HepG2 (cell line): ENCODE results near the gene RRAS. TPM values are rescaled to one million over a fixed set of nuclear protein-coding genes. Genes with fewer than 3 reads are reported as not detected.

ENCODE experiments used
- AFF4 ChIP-seq: sonication (generic); formaldehyde crosslinking; IDR thresholded peaks from 2 replicates; pipeline ENCODE4 v1.4.0; 2020; ENCODE audit warnings: missing genetic modification reagents
- ATF1 ChIP-seq: IDR thresholded peaks from 2 replicates; pipeline ENCODE4 v1.6.1; 2016; ENCODE audit warnings: mild to moderate bottlenecking, control low read depth
- ATF7-NPFF ChIP-seq: sonication (generic); formaldehyde crosslinking; IDR thresholded peaks from 2 replicates; pipeline ENCODE4 v1.8.1; 2023; ENCODE audit warnings: mild to moderate bottlenecking, low read depth, missing genetic modification reagents, moderate library complexity
- CSRNP1 ChIP-seq: sonication (generic); formaldehyde crosslinking; IDR thresholded peaks from 2 replicates; pipeline ENCODE4 v1.8.1; 2023; ENCODE audit warnings: mild to moderate bottlenecking, missing genetic modification reagents
- HBP1 ChIP-seq: IDR thresholded peaks from 2 replicates; pipeline ENCODE4 v1.6.1; 2016; ENCODE audit warnings: low read depth, control low read depth
- KDM1A ChIP-seq: IDR thresholded peaks from 2 replicates; pipeline ENCODE4 v1.6.1; 2016; ENCODE audit warnings: missing compliant biosample characterization
- KMT2A ChIP-seq: sonication (generic); formaldehyde crosslinking; IDR thresholded peaks from 2 replicates; pipeline ENCODE4 v1.4.0; 2020; ENCODE audit warnings: missing genetic modification reagents
- NFKB2 ChIP-seq: sonication (generic); formaldehyde crosslinking; IDR thresholded peaks from 2 replicates; pipeline ENCODE4 v1.4.0; 2020; ENCODE audit warnings: missing genetic modification reagents, borderline replicate concordance
- PAF1 ChIP-seq: IDR thresholded peaks from 2 replicates; pipeline ENCODE4 v1.6.1; 2016; ENCODE audit warnings: missing genetic modification reagents, missing compliant biosample characterization
- SIX4 ChIP-seq: sonication (generic); formaldehyde crosslinking; IDR thresholded peaks from 2 replicates; pipeline ENCODE4 v1.4.0; 2020; ENCODE audit warnings: missing genetic modification reagents
- SMAD1 ChIP-seq: sonication (generic); formaldehyde crosslinking; IDR thresholded peaks from 2 replicates; pipeline ENCODE4 v1.4.0; 2020; ENCODE audit warnings: missing genetic modification reagents, low read depth, mild to moderate bottlenecking, borderline replicate concordance
- SMARCE1 ChIP-seq: fragments of 450-650 bp; IDR thresholded peaks from 2 replicates; pipeline ENCODE4 v1.6.1; 2017; ENCODE audit warnings: borderline replicate concordance
- SMC3 ChIP-seq: IDR thresholded peaks from 2 replicates; pipeline ENCODE4 v1.6.1; 2011; ENCODE audit warnings: low read length, improper control_type of control experiment
- SSRP1 ChIP-seq: IDR thresholded peaks from 2 replicates; pipeline ENCODE4 v1.6.1; 2016; ENCODE audit warnings: control low read depth
- TBX2 ChIP-seq: sonication (generic); formaldehyde crosslinking; IDR thresholded peaks from 2 replicates; pipeline ENCODE4 v1.5.0; 2020; ENCODE audit warnings: missing genetic modification reagents, mild to moderate bottlenecking, borderline replicate concordance
- XRCC5 ChIP-seq: fragments of 200-400 bp; formaldehyde crosslinking; optimal IDR thresholded peaks from 2 replicates; pipeline ENCODE3; 2017; ENCODE audit warnings: mild to moderate bottlenecking, low read length
- ZBTB20 ChIP-seq: sonication (generic); formaldehyde crosslinking; IDR thresholded peaks from 2 replicates; pipeline ENCODE4 v1.8.1; 2023; ENCODE audit warnings: missing genetic modification reagents, low read depth, mild to moderate bottlenecking, borderline replicate concordance
- ZBTB7A ChIP-seq: sonication (generic); formaldehyde crosslinking; IDR thresholded peaks from 2 replicates; pipeline ENCODE4 v1.8.0; 2022; ENCODE audit warnings: mild to moderate bottlenecking, missing genetic modification reagents
- ZMYM4 ChIP-seq: sonication (generic); formaldehyde crosslinking; IDR thresholded peaks from 2 replicates; pipeline ENCODE4 v1.8.1; 2023; ENCODE audit warnings: mild to moderate bottlenecking, missing genetic modification reagents
- ZNF235 ChIP-seq: sonication (generic); formaldehyde crosslinking; IDR thresholded peaks from 2 replicates; pipeline ENCODE4 v1.8.1; 2023; ENCODE audit warnings: mild to moderate bottlenecking, missing genetic modification reagents, borderline replicate concordance
- ZNF841 ChIP-seq: sonication (generic); formaldehyde crosslinking; IDR thresholded peaks from 2 replicates; pipeline ENCODE4 v1.8.1; 2023; ENCODE audit warnings: missing genetic modification reagents, borderline replicate concordance
- ZSCAN31 ChIP-seq: sonication (generic); formaldehyde crosslinking; IDR thresholded peaks from 2 replicates; pipeline ENCODE4 v1.5.0; 2020; ENCODE audit warnings: low read depth, mild to moderate bottlenecking, missing genetic modification reagents
- polyA plus RNA-seq, 8 experiments: library from polyadenylated mRNA; depleted of rRNA in 3 of 8; stranded (reverse) in 7 of 8; unstranded in 1 of 8; fragments of >200 nt; fragmentation: Illumina TruSeq in 4 of 8; extraction: Trizol in 4 of 8; gene quantifications; 2 replicates each; pipeline versions ENCODE4 v1.2.1 to v1.2.3, GENCODE V29; 2011 to 2016; ENCODE audit warnings: low read depth in 4 of 8, missing spikeins in 1 of 8, mixed read lengths in 1 of 8; ENCODE audit not compliant: insufficient read depth in 1 of 8
- total RNA-seq, 5 experiments: library from RNA; depleted of rRNA; stranded (reverse); fragments of >200 nt; fragmentation: Illumina TruSeq; extraction: Trizol; gene quantifications; 2 replicates each; pipeline ENCODE4 v1.2.3, GENCODE V29; 2016; ENCODE audit warnings: low read depth in 1 of 5
- TF ChIP-seq, protein P1 (sequence below), 2 experiments: sonication (generic) in 1 of 2; formaldehyde crosslinking in 1 of 2; IDR thresholded peaks; 2 replicates each; pipeline versions ENCODE4 v1.5.1 to v1.6.1; 2011 to 2020; ENCODE audit warnings: borderline replicate concordance in 1 of 2, low read depth in 1 of 2, low read length in 1 of 2, mild to moderate bottlenecking in 1 of 2, missing genetic modification reagents in 1 of 2, moderate library complexity in 1 of 2

Gene RRAS
- total and polyA plus RNA-seq, 2 of the 13 experiments (the other 11 are each of a cell fraction or from before 2014, with no cell fraction given): 1.5 to 12.0 TPM

DNA sequence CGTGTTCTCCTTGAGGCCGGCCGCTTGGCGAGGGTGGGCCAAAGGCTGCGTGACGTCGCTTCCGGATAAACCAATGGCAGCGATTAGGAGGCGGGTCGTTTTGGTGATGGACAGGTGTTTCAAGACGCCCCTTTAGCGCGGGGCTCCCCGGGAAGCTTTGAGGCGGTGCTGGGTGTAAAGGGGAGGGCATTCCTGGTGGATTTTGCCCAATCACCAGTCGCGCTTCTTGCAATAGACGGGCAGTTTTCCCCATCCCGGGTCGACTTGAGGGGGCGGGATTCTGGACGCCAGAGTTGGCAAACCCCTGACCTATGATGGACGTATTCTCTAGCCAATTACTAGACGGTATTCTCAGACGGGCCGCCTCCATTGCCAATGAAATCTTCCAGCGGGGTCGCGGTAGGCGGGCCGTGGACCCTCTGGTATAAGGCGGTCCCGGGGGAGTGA is 36.9 kb upstream of the RRAS start (continued):
- TF ChIP-seq XRCC5: peak; percentile 18
- no peak for TF ChIP-seq SMARCE1
- no peak for TF ChIP-seq ZBTB7A (CRISPR knock-in tag)
- TF ChIP-seq SIX4 (CRISPR knock-in tag): no peak
- no peak for TF ChIP-seq ZNF841
- no peak for TF ChIP-seq ZNF235
- peak; percentile 77 for TF ChIP-seq ZMYM4 (CRISPR knock-in tag)
- TF ChIP-seq AFF4 (CRISPR knock-in tag): no peak
- no peak for TF ChIP-seq NFKB2 (CRISPR knock-in tag)
- no peak for TF ChIP-seq SMAD1
- no peak for TF ChIP-seq SMC3
- no peak for TF ChIP-seq KMT2A (CRISPR knock-in tag)
- peak; percentile 95 for TF ChIP-seq ATF1
- TF ChIP-seq KDM1A: no peak
- no peak for TF ChIP-seq SSRP1 (CRISPR knock-in tag)
- TF ChIP-seq ATF7-NPFF (CRISPR knock-in tag): no peak
- no peak for TF ChIP-seq CSRNP1 (CRISPR knock-in tag)
- no peak for TF ChIP-seq ZSCAN31 (CRISPR knock-in tag)
- TF ChIP-seq ZBTB20 (CRISPR knock-in tag): no peak
- no peak for TF ChIP-seq HBP1 (CRISPR knock-in tag)
- TF ChIP-seq TBX2 (CRISPR knock-in tag): peak; percentile 64
- TF ChIP-seq PAF1 (CRISPR knock-in tag): no peak
- TF ChIP-seq, protein P1, sequence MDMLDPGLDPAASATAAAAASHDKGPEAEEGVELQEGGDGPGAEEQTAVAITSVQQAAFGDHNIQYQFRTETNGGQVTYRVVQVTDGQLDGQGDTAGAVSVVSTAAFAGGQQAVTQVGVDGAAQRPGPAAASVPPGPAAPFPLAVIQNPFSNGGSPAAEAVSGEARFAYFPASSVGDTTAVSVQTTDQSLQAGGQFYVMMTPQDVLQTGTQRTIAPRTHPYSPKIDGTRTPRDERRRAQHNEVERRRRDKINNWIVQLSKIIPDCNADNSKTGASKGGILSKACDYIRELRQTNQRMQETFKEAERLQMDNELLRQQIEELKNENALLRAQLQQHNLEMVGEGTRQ (IDR thresholded peaks at IDR 0.05; ENCODE audit: low read depth, low read length): 0 out of 2 replicates have a peak, but pooled peaks have one; percentile 0
- TF ChIP-seq, protein P1 (CRISPR knock-in tag; IDR thresholded peaks at IDR 0.05; ENCODE audit: borderline replicate concordance): peak; percentile 11; the same call in 1 of the 2 replicates
